ENCODE results near the gene SLCO4A1. TPM values are rescaled to one million over a fixed set of nuclear protein-coding genes. Genes with fewer than 3 reads are reported as not detected.

Gene SLCO4A1
- total and polyA plus RNA-seq, 2 donors (not counting 3 experiments of a cell fraction or from before 2014, with no cell fraction given): 1.4 to 4.1 TPM

DNA sequence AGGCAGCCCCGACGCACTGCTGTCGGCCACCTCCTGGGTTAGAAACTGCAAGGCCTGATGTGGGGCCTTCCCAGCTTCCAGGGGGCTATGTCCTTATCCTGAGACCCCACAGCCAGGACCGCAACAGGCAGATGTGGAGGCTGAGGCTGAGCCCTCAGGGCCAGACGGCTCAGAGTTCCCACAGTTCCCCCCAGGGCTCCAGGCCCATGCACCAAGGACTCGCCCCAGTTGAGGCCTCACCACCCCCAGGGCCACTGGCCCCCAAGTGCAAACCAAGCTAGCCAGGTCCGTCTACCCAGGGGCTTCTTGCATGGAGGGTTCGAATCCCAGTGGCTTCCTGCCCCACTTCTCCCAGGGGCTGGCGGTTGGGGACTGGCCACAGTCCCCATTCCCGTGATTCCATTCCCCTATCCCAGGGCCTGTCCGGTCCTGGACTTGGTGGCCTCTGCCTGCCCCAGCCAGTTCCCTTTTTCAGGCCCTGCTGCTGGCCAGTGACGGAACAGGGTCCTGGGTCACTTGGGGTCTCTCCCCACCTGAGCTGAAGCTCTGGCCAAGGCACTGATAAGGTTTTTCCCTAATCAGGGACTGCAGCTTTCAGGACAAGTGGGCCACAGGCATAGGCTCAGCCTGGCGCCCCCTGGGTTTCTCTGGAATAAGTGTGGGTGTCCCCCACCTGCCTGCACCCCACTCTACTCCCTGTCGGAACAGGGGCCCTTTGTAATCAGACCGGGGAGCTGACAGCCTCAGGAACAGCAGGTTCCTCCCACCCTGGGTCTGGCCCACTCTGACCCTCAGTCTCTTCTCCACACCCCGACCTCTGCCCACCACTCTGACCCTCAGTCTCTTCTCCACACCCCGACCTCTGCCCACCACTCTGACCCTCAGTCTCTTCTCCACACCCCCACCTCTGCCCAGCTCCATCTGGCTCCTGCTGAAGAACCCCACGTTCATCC lies 22.0 kb downstream of the SLCO4A1 start:
- H4K20me1 ChIP-seq (replicated peaks; ENCODE audit: control insufficient read depth, extremely low read depth, insufficient read depth, low read length): no peaks in the 10 kb centered on the region
- POLR2A ChIA-PET: no interaction called here
- CTCF ChIA-PET: interaction anchor here (1.0 kb wide), 1 partner anchor 127 kb away, joined by 3 read pairs; no protein-coding TSS in a partner anchor
- H3K9me3 ChIP-seq (replicated peaks; ENCODE audit: control insufficient read depth, insufficient read depth, low read length): no peaks in the 10 kb centered on the region
- intact Hi-C loops (cut with micrococcal nuclease) (loop anchor here (1.0 kb wide), 1 partner anchor 12 kb away; no protein-coding TSS in a partner anchor), dilution Hi-C loops (cut with MboI; ENCODE audit: extremely low pct_ligation_motif_present, low sequenced_read_pairs) (no loop called here)
- H3K9ac ChIP-seq (replicated peaks; ENCODE audit: extremely low read depth, insufficient read depth, low read length): no peak overlapping the region
- H2AFZ ChIP-seq (ENCODE audit: low read depth, low read length): no peak overlapping the region
- FAIRE-seq: no peak
- no TSS peak for BruUV-seq (replicated peaks)
- H3K27ac ChIP-seq (ENCODE audit: insufficient read depth, low read depth, low read length): no peak overlapping the region
- H3K36me3 ChIP-seq (ENCODE audit: control insufficient read depth in 2 of 2, extremely low read depth in 1 of 2, insufficient read depth in 2 of 2, low read length in 2 of 2): no peaks in the 10 kb centered on the region
- no peak overlapping the region for H3K4me2 ChIP-seq (ENCODE audit: insufficient read depth, low read length)
- TF ChIP-seq FOS (IDR thresholded peaks at IDR 0.05; ENCODE audit: borderline replicate concordance, insufficient read depth, low read length): no peak
- peaks cover 13% of the 10 kb centered on the region for H3K4me1 ChIP-seq (ENCODE audit: control insufficient read depth, extremely low read depth, insufficient read depth, low read length)
- H3K4me3 ChIP-seq (replicated peaks in 1 of 3; ENCODE audit: insufficient read depth in 1 of 3, low read depth in 1 of 3, low read length in 3 of 3): no peak overlapping the region
- no peaks in the 10 kb centered on the region for H3K79me2 ChIP-seq (ENCODE audit: control insufficient read depth, insufficient read depth, low read length)
- no peaks in the 10 kb centered on the region for H3K9me1 ChIP-seq (replicated peaks; ENCODE audit: control insufficient read depth, extremely low read depth, insufficient read depth, low read length)
- no peak for DNase-seq (ENCODE audit: low read depth, low spot score)
- H3K27me3 ChIP-seq (ENCODE audit: control insufficient read depth in 2 of 2, insufficient read depth in 2 of 2, low read length in 2 of 2): no peaks in the 10 kb centered on the region

DNA sequence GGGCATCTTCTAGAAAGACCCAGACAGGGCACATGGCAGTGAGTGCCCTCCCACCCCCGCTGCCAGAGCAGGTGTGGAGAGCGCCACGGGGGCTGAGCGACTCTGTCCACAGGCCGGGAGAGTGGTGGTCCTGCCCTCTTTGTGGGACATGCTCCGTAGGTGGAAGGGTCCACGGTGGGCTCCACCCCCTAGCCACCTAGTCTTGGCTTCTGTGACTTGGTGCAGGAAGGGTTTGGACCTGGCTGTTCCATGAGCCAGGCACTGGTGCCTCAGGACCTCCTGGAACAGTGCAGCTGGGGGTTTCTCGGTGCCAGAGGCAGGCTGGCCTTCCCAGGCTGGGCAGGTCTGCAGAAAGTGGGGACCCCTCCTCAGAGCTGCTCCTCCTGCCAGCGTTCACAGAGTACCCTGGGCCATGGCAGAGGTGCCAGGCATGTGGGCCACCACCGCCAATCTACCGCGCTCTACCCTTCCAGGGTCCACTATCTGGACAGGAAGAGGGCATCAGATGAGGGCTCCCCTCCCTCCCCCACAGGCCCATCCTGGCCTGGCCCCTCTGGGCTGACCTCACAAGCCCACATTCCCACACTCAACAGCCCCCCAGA lies 23.0 kb downstream of the SLCO4A1 start:
- Histone ChIP-seq H3K9me3 (replicated peaks; ENCODE audit: control insufficient read depth, insufficient read depth, low read length) (no peaks in the 10 kb centered on the region), H3K4me3 (replicated peaks in 1 of 3; ENCODE audit: insufficient read depth in 1 of 3, low read depth in 1 of 3, low read length in 3 of 3) (no peak overlapping the region), H3K4me1 (ENCODE audit: control insufficient read depth, extremely low read depth, insufficient read depth, low read length) (peaks cover 13% of the 10 kb centered on the region), H3K4me2 (ENCODE audit: insufficient read depth, low read length) (no peak overlapping the region), H3K9me1 (replicated peaks; ENCODE audit: control insufficient read depth, extremely low read depth, insufficient read depth, low read length) (no peaks in the 10 kb centered on the region), H3K36me3 (ENCODE audit: control insufficient read depth in 2 of 2, extremely low read depth in 1 of 2, insufficient read depth in 2 of 2, low read length in 2 of 2) (no peaks in the 10 kb centered on the region), H3K79me2 (ENCODE audit: control insufficient read depth, insufficient read depth, low read length) (no peaks in the 10 kb centered on the region), H3K27me3 (ENCODE audit: control insufficient read depth in 2 of 2, insufficient read depth in 2 of 2, low read length in 2 of 2) (no peaks in the 10 kb centered on the region), H3K9ac (replicated peaks; ENCODE audit: extremely low read depth, insufficient read depth, low read length) (no peak overlapping the region), H3K27ac (ENCODE audit: insufficient read depth, low read depth, low read length) (no peak overlapping the region), H2AFZ (ENCODE audit: low read depth, low read length) (no peak overlapping the region), H4K20me1 (replicated peaks; ENCODE audit: control insufficient read depth, extremely low read depth, insufficient read depth, low read length) (no peaks in the 10 kb centered on the region)
- TF ChIP-seq EZH2 (IDR thresholded peaks at IDR 0.05; ENCODE audit: borderline replicate concordance, low read depth, low read length, severe bottlenecking) (no peak), JUN (IDR thresholded peaks at IDR 0.05; ENCODE audit: borderline replicate concordance, insufficient read depth, insufficient read length, low read depth) (no peak), POLR2A (IDR thresholded peaks at IDR 0.05; ENCODE audit: low read depth, low read length) (no peak), MAX (IDR thresholded peaks at IDR 0.05; ENCODE audit: insufficient read depth, insufficient read length) (no peak), CTCF (IDR thresholded peaks at IDR 0.05; ENCODE audit: extremely low read depth in 1 of 2, insufficient read depth in 1 of 2, low read depth in 1 of 2, low read length in 2 of 2) (no peak), FOS (IDR thresholded peaks at IDR 0.05; ENCODE audit: borderline replicate concordance, insufficient read depth, low read length) (no peak), MYC (IDR thresholded peaks at IDR 0.05; ENCODE audit: low read depth, low read length) (no peak)
- no peak for DNase-seq (ENCODE audit: low read depth, low spot score)
- BruUV-seq (replicated peaks): no TSS peak
- no peak for FAIRE-seq
- dilution Hi-C loops (cut with MboI; ENCODE audit: extremely low pct_ligation_motif_present, low sequenced_read_pairs): no loop called here
- intact Hi-C loops (cut with micrococcal nuclease): no loop called here
- POLR2A ChIA-PET: no interaction called here
- CTCF ChIA-PET: interaction anchor here (1.0 to 2.8 kb wide), 2 partner anchors 126 to 143 kb away, joined by 3 to 19 read pairs; no protein-coding TSS in a partner anchor
